Measurements from ENCODE around the gene ACSM2A.
"Not testable (repeated sequence)": the region's sequence is repeated elsewhere in the genome, so short reads cannot be mapped to it uniquely, and the experiment has no call there.

Gene ACSM2A

GRCh38 chr16:20415541-20415940 is 35.8 kb upstream of the ACSM2A start:
- H3K4me1 ChIP-seq, result no peaks in the 10 kb centered on the region
- H3K9me3 ChIP-seq, result no peaks in the 10 kb centered on the region
- no peak overlapping the region for H3K4me3 ChIP-seq (ENCODE audit: low read depth, low read length)
- H3K36me3 ChIP-seq, result no peaks in the 10 kb centered on the region
- no peak for TF ChIP-seq CTCF (IDR thresholded peaks at IDR 0.05; ENCODE audit: low read depth, low read length)
- no peak for DNase-seq
- no peaks in the 10 kb centered on the region for H3K27me3 ChIP-seq

GRCh38 chr16:20419093-20419492 is 32.2 kb upstream of the ACSM2A start:
- not testable (repeated sequence) for H3K4me1 ChIP-seq; H3K9me3 ChIP-seq; H3K27me3 ChIP-seq; H3K36me3 ChIP-seq; DNase-seq; H3K4me3 ChIP-seq (ENCODE audit: low read depth, low read length)

GRCh38 chr16:20421748-20422147 is 29.6 kb upstream of the ACSM2A start:
- not testable (repeated sequence) for DNase-seq; H3K4me3 ChIP-seq (ENCODE audit: low read depth, low read length)

GRCh38 chr16:20423772-20424128 is 27.6 kb upstream of the ACSM2A start:
- not testable (repeated sequence) for H3K4me1 ChIP-seq; DNase-seq; H3K4me3 ChIP-seq (ENCODE audit: low read depth, low read length); H3K9me3 ChIP-seq; H3K36me3 ChIP-seq; H3K27me3 ChIP-seq

More at GRCh38 chr16:20421748-20422147, 29.6 kb upstream of the ACSM2A start:
- not testable (repeated sequence) for H3K27me3 ChIP-seq, H3K4me1 ChIP-seq, H3K9me3 ChIP-seq, H3K36me3 ChIP-seq

GRCh38 chr16:20424129-20424866 is 27.0 kb upstream of the ACSM2A start:
- H3K9me3 ChIP-seq, result no peaks in the 10 kb centered on the region
- DNase-seq, result no peak
- no peak for TF ChIP-seq CTCF (IDR thresholded peaks at IDR 0.05; ENCODE audit: low read depth, low read length)
- H3K4me3 ChIP-seq (ENCODE audit: low read depth, low read length), result no peak overlapping the region
- H3K36me3 ChIP-seq, result no peaks in the 10 kb centered on the region
- no peaks in the 10 kb centered on the region for H3K27me3 ChIP-seq
- no peaks in the 10 kb centered on the region for H3K4me1 ChIP-seq

GRCh38 chr16:20427401-20427797 is 23.9 kb upstream of the ACSM2A start:
- H3K9me3 ChIP-seq; DNase-seq; H3K36me3 ChIP-seq; H3K27me3 ChIP-seq; H3K4me1 ChIP-seq; H3K4me3 ChIP-seq (ENCODE audit: low read depth, low read length): not testable (repeated sequence)

GRCh38 chr16:20429499-20429898 is 21.8 kb upstream of the ACSM2A start:
- not testable (repeated sequence) for H3K27me3 ChIP-seq; H3K4me1 ChIP-seq; H3K36me3 ChIP-seq; H3K4me3 ChIP-seq (ENCODE audit: low read depth, low read length); H3K9me3 ChIP-seq; DNase-seq

- not testable (repeated sequence) for H3K36me3 ChIP-seq; H3K27me3 ChIP-seq; H3K4me1 ChIP-seq; H3K9me3 ChIP-seq; DNase-seq; H3K4me3 ChIP-seq (ENCODE audit: low read depth, low read length)
These were observed 20.8 kb upstream of the ACSM2A start for GRCh38 chr16:20430480-20430879.

- DNase-seq, result no peak
- Histone ChIP-seq H3K27me3 (no peaks in the 10 kb centered on the region), H3K36me3 (no peaks in the 10 kb centered on the region), H3K9me3 (no peaks in the 10 kb centered on the region), H3K4me3 (ENCODE audit: low read depth, low read length) (no peak overlapping the region), H3K4me1 (no peaks in the 10 kb centered on the region)
- no peak for TF ChIP-seq CTCF (IDR thresholded peaks at IDR 0.05; ENCODE audit: low read depth, low read length)
These were observed 20.4 kb upstream of the ACSM2A start for GRCh38 chr16:20430948-20431347.

- not testable (repeated sequence) for H3K27me3 ChIP-seq; H3K9me3 ChIP-seq; H3K4me1 ChIP-seq; H3K36me3 ChIP-seq; H3K4me3 ChIP-seq (ENCODE audit: low read depth, low read length); DNase-seq
These were observed 12.4 kb upstream of the ACSM2A start for GRCh38 chr16:20438950-20439349.

- not testable (repeated sequence) for H3K4me1 ChIP-seq; H3K36me3 ChIP-seq; H3K27me3 ChIP-seq; H3K9me3 ChIP-seq; DNase-seq; H3K4me3 ChIP-seq (ENCODE audit: low read depth, low read length)
These were observed 11.5 kb upstream of the ACSM2A start for GRCh38 chr16:20439820-20440231.

- H3K4me3 ChIP-seq (ENCODE audit: low read depth, low read length); DNase-seq; H3K27me3 ChIP-seq; H3K4me1 ChIP-seq; H3K36me3 ChIP-seq; H3K9me3 ChIP-seq: not testable (repeated sequence)
These were observed 10.6 kb upstream of the ACSM2A start for GRCh38 chr16:20440731-20441130.

All from BE2C (cell line).